Measurements from ENCODE around the gene KREMEN1.

The KREMEN1 gene

GRCh38 chr22:29194184-29194583 is 121.3 kb downstream of the KREMEN1 start:
- no peak for DNase-seq

GRCh38 chr22:29195118-29195963 is 122.5 kb downstream of the KREMEN1 start:
- no peak for DNase-seq

- no peak for DNase-seq
Measured at GRCh38 chr22:29195964-29196666, 123.3 kb downstream of the KREMEN1 start.

- DNase-seq: no peak
Measured at GRCh38 chr22:29197096-29197495, 124.3 kb downstream of the KREMEN1 start.

- DNase-seq: no peak
Measured at GRCh38 chr22:29198240-29198639, 125.4 kb downstream of the KREMEN1 start.

GRCh38 chr22:29199702-29200400 is 127.0 kb downstream of the KREMEN1 start:
- no peak for DNase-seq

- DNase-seq: no peak
Measured at GRCh38 chr22:29200901-29201300, 128.1 kb downstream of the KREMEN1 start.

GRCh38 chr22:29201782-29202181 is 128.9 kb downstream of the KREMEN1 start:
- no peak for DNase-seq

- no peak for DNase-seq
Measured at GRCh38 chr22:29202212-29203192, 129.7 kb downstream of the KREMEN1 start.

GRCh38 chr22:29203488-29204454 is 130.9 kb downstream of the KREMEN1 start:
- DNase-seq: no peak

GRCh38 chr22:29204455-29205183 is 131.8 kb downstream of the KREMEN1 start:
- DNase-seq: no peak

GRCh38 chr22:29205252-29205593 is 132.4 kb downstream of the KREMEN1 start:
- no peak for DNase-seq

GRCh38 chr22:29205594-29206371 is 132.9 kb downstream of the KREMEN1 start, which contains the start of gene EMID1:
Gene EMID1 (plus strand): TSS chr22:29205896. CDS start chr22:29206039, 143 bp downstream.
- DNase-seq: no peak

- DNase-seq: no peak
Measured at GRCh38 chr22:29206372-29207242, 133.8 kb downstream of the KREMEN1 start.

GRCh38 chr22:29207243-29207550 is 134.4 kb downstream of the KREMEN1 start:
- DNase-seq: no peak

- DNase-seq: no peak
Measured at GRCh38 chr22:29207562-29208501, 135.0 kb downstream of the KREMEN1 start.

- DNase-seq: no peak
Measured at GRCh38 chr22:29208502-29208862, 135.6 kb downstream of the KREMEN1 start.
